ENCODE results near the gene ARHGEF28. TPM values are rescaled to one million over a fixed set of nuclear protein-coding genes. Genes with fewer than 3 reads are reported as not detected.

Gene ARHGEF28
- polyA plus RNA-seq, 1 donor: 3.0 TPM

GRCh38 chr5:73946919-73947602 lies 321.1 kb downstream of the ARHGEF28 start:
- no peak for DNase-seq

- no peak for DNase-seq
Measured at GRCh38 chr5:73947906-73948640, 322.1 kb downstream of the ARHGEF28 start.

GRCh38 chr5:73948720-73949119 lies 322.7 kb downstream of the ARHGEF28 start:
- no peak for DNase-seq

GRCh38 chr5:73950441-73950873 lies 324.5 kb downstream of the ARHGEF28 start:
- no peak for DNase-seq

- DNase-seq: no peak
Measured at GRCh38 chr5:73950912-73951430, 325.0 kb downstream of the ARHGEF28 start.

- DNase-seq: no peak
Measured at GRCh38 chr5:73952872-73953271, 326.9 kb downstream of the ARHGEF28 start.

GRCh38 chr5:73954381-73954780 lies 328.4 kb downstream of the ARHGEF28 start:
- no peak for DNase-seq

- no peak for DNase-seq
Measured at GRCh38 chr5:73955271-73955846, 329.4 kb downstream of the ARHGEF28 start.

GRCh38 chr5:73957397-73958001 lies 331.5 kb downstream of the ARHGEF28 start:
- no peak for DNase-seq

- no peak for DNase-seq
Measured at GRCh38 chr5:73958037-73958436, 332.0 kb downstream of the ARHGEF28 start.

- DNase-seq: no peak
Measured at GRCh38 chr5:73960023-73960422, 334.0 kb downstream of the ARHGEF28 start.

- no peak for DNase-seq
Measured at GRCh38 chr5:73960426-73960825, 334.4 kb downstream of the ARHGEF28 start.

GRCh38 chr5:73962801-73963425 lies 336.9 kb downstream of the ARHGEF28 start:
- DNase-seq: no peak

- no peak for DNase-seq
Measured at GRCh38 chr5:73964352-73964865, 338.4 kb downstream of the ARHGEF28 start.

- no peak for DNase-seq
Measured at GRCh38 chr5:73966451-73966850, 340.5 kb downstream of the ARHGEF28 start.

- no peak for DNase-seq
Measured at GRCh38 chr5:73967347-73967746, 341.4 kb downstream of the ARHGEF28 start.

- no peak for DNase-seq
Measured at GRCh38 chr5:73968246-73968645, 342.2 kb downstream of the ARHGEF28 start.

GRCh38 chr5:73968729-73969128 lies 342.7 kb downstream of the ARHGEF28 start:
- no peak for DNase-seq

- no peak for DNase-seq
Measured at GRCh38 chr5:73969195-73970036, 343.4 kb downstream of the ARHGEF28 start.

- DNase-seq: no peak
Measured at GRCh38 chr5:73971326-73971725, 345.3 kb downstream of the ARHGEF28 start.

- DNase-seq: no peak
Measured at GRCh38 chr5:73973135-73973534, 347.1 kb downstream of the ARHGEF28 start.
